Skeletal muscle tissue (tissue), 4 donors: ENCODE results near the gene MRTFA. TPM values are rescaled to one million over a fixed set of nuclear protein-coding genes. Genes with fewer than 3 reads are reported as not detected.
A peak's percentile ranks its signal among the peaks of the same experiment; 100 is the strongest.

Experiments
- H3K27ac ChIP-seq: one replicate; pipeline ENCODE4 v1.7.0; 2013; ENCODE audit warnings: mild to moderate bottlenecking, low read depth, low read length, inconsistent platforms
- H3K27me3 ChIP-seq, 3 donors: one replicate each; pipeline ENCODE4 v1.7.0; 2013; ENCODE audit warnings: low read length in 3 of 3; ENCODE audit not compliant: control insufficient read depth in 3 of 3, insufficient read depth in 3 of 3
- H3K36me3 ChIP-seq, 3 donors: one replicate each; pipeline ENCODE4 v1.7.0; 2013; ENCODE audit warnings: low read length in 3 of 3; ENCODE audit not compliant: control insufficient read depth in 3 of 3, insufficient read depth in 3 of 3
- H3K4me1 ChIP-seq, 3 donors: one replicate each; pipeline ENCODE4 v1.7.0; 2013; ENCODE audit warnings: low read length in 3 of 3, mild to moderate bottlenecking in 3 of 3; ENCODE audit not compliant: control insufficient read depth in 3 of 3, insufficient read depth in 3 of 3
- H3K4me3 ChIP-seq, 3 donors: one replicate each; pipeline ENCODE4 v1.7.0; 2013; ENCODE audit warnings: low read length in 3 of 3
- H3K9ac ChIP-seq, 3 donors: one replicate each; pipeline ENCODE4 v1.7.0; 2013; ENCODE audit warnings: low read length in 3 of 3, mild to moderate bottlenecking in 3 of 3, moderate library complexity in 2 of 3, low read depth in 1 of 3
- H3K9me3 ChIP-seq, 3 donors: one replicate each; pipeline ENCODE4 v1.7.0; 2013; ENCODE audit warnings: low read length in 3 of 3; ENCODE audit not compliant: control insufficient read depth in 3 of 3
- total RNA-seq: library from RNA; depleted of rRNA; stranded (reverse); fragments of >200 nt; gene quantifications from one replicate; pipeline ENCODE4 v1.2.3, GENCODE V29; 2014
- donor health status: Osteomylitis.

The MRTFA gene
- total RNA-seq = 25.6 TPM

GRCh38 chr22:40636380-40637182, at the start of gene MRTFA:
Gene MRTFA, minus strand, starts transcription at chr22:40636719.
- H3K27ac ChIP-seq = peak within 1 kb of the TSS; percentile 97
- H3K9ac ChIP-seq = peak within 1 kb of the TSS; percentile 96 to 99 (median 97)
- no peaks in the 10 kb centered on the region for H3K9me3 ChIP-seq
- H3K4me1 ChIP-seq = peaks cover 17 to 25% (median 23%) of the 10 kb centered on the region in 3 donors
- H3K4me3 ChIP-seq = peak within 1 kb of the TSS; percentile 96 to 97 (median 96)
- H3K27me3 ChIP-seq = no peaks in the 10 kb centered on the region
- H3K36me3 ChIP-seq = no peaks in the 10 kb centered on the region

DNA sequence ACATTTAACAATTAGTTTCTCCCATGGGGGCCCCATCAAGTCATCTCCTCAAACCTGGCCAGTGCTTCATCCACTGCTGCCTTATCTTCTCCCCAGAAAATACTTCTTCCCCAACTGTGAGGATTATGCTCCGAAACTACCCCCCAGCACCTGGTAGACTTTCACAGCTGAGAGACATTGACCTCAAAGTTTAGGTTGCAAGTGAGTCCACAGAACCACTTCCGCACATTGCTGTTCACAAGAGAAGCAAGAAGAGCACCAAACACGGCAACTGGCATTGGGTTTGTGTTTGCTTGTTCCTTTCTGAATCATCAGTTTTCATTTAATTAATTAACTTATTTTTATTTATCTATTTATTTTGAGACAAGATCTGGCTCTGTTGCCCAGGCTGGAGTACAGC, 48.9 kb upstream of the MRTFA start:
- Histone ChIP-seq H3K9me3 (no peaks in the 10 kb centered on the region), H3K36me3 (no peaks in the 10 kb centered on the region), H3K4me1 (peaks cover 0 to 8% (median 0%) of the 10 kb centered on the region in 3 donors), H3K27ac (no peak overlapping the region), H3K4me3 (no peak overlapping the region), H3K9ac (no peak overlapping the region), H3K27me3 (peaks cover 0 to 15% (median 9%) of the 10 kb centered on the region in 3 donors)

DNA sequence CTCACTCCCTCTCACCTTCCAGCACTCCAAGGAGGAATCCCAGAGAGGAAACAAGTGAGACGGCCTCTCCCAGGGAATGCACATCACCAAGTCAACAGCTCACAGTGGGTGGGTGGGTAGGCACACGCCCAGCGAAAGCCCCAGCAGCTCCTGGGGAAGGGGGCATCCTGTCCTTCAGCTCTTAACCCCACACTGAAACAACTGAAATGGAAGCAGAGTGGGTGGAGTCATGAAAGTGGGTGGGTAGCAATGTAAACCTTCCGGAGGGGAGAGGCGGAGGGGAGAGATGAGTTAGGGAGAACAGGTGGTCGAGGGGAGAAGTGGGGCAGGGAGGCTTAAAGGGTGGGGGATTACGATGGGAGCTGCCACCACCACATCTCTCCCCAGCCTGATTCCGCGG, 48.2 kb upstream of the MRTFA start:
- Histone ChIP-seq H3K9ac (no peak overlapping the region), H3K4me3 (no peak overlapping the region), H3K27ac (no peak overlapping the region), H3K27me3 (peaks cover 3 to 22% (median 16%) of the 10 kb centered on the region in 3 donors), H3K9me3 (no peaks in the 10 kb centered on the region), H3K36me3 (no peaks in the 10 kb centered on the region), H3K4me1 (peaks cover 3 to 12% (median 4%) of the 10 kb centered on the region in 3 donors)

GRCh38 chr22:40681451-40681850, 44.9 kb upstream of the MRTFA start:
- H3K9ac ChIP-seq = no peak overlapping the region
- H3K27me3 ChIP-seq = peaks cover 11 to 34% (median 27%) of the 10 kb centered on the region in 3 donors
- no peak overlapping the region for H3K27ac ChIP-seq
- H3K9me3 ChIP-seq = no peaks in the 10 kb centered on the region
- H3K36me3 ChIP-seq = no peaks in the 10 kb centered on the region
- H3K4me3 ChIP-seq = no peak overlapping the region
- H3K4me1 ChIP-seq = peaks cover 15 to 23% (median 16%) of the 10 kb centered on the region in 3 donors

DNA sequence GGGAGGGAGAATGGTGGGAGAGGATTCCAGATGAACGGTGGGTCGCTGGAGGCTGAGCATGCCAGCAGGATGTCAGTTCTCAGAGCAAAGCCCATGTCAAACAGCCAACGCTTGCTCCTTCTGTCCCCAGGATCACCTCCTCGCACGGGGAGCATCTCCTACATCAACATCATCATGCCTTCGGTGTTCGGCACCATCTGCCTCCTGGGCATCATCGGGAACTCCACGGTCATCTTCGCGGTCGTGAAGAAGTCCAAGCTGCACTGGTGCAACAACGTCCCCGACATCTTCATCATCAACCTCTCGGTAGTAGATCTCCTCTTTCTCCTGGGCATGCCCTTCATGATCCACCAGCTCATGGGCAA, 44.3 kb upstream of the MRTFA start:
- no peak overlapping the region for H3K4me3 ChIP-seq
- peaks cover 11 to 34% (median 27%) of the 10 kb centered on the region in 3 donors for H3K27me3 ChIP-seq
- no peak overlapping the region for H3K27ac ChIP-seq
- no peaks in the 10 kb centered on the region for H3K9me3 ChIP-seq
- peak overlapping the region in 1 of 3 donors; percentile 40 for H3K9ac ChIP-seq
- H3K36me3 ChIP-seq = no peaks in the 10 kb centered on the region
- peaks cover 15 to 23% (median 16%) of the 10 kb centered on the region in 3 donors for H3K4me1 ChIP-seq

- Histone ChIP-seq H3K36me3 (no peaks in the 10 kb centered on the region), H3K9me3 (no peaks in the 10 kb centered on the region), H3K4me1 (peaks cover 15 to 23% (median 16%) of the 10 kb centered on the region in 3 donors), H3K9ac (peak overlapping the region in 2 of 3 donors; percentile 23 to 40), H3K27ac (peak overlapping the region; percentile 44), H3K27me3 (peaks cover 11 to 32% (median 27%) of the 10 kb centered on the region in 3 donors), H3K4me3 (peak overlapping the region in 1 of 3 donors; percentile 52)
Measured at GRCh38 chr22:40679964-40680818, 43.7 kb upstream of the MRTFA start.

DNA sequence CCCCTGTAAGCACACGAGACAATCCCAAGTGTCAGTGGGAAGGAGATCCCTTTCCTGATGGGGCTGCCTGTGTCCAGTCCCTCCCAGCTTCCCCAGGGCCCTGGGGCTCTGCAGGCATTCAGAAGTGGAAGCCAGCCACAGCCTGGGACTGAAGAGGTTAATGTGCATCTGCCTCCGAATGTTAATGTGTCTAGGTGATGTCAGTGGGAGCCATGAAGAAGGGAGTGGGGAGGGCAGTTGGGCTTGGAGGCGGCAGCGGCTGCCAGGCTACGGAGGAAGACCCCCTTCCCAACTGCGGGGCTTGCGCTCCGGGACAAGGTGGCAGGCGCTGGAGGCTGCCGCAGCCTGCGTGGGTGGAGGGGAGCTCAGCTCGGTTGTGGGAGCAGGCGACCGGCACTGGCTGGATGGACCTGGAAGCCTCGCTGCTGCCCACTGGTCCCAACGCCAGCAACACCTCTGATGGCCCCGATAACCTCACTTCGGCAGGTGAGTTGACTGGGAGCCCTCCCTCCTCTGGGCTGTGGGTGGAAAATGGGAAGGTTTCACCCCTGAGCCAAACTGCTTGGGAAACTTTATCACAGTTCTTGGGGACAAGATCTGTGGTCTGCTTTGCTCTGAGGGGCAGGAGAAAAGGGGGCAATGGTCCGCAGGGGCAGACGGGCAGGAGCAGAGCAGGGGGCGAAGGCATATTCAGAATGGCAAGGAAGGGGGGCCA, 42.9 kb upstream of the MRTFA start, which contains the start of gene MCHR1:
Gene MCHR1 (plus strand): TSS at position 236 of the 715 bp plus-strand sequence. CDS start 169 bp downstream, at position 405.
- Histone ChIP-seq H3K4me3 (peak within 1 kb of the TSS; percentile 52 to 60 (median 53)), H3K36me3 (no peaks in the 10 kb centered on the region), H3K27me3 (peaks cover 11 to 29% (median 27%) of the 10 kb centered on the region in 3 donors), H3K9me3 (no peaks in the 10 kb centered on the region), H3K9ac (peak within 1 kb of the TSS; percentile 21 to 57 (median 23)), H3K4me1 (peaks cover 15 to 23% (median 16%) of the 10 kb centered on the region in 3 donors), H3K27ac (peak within 1 kb of the TSS; percentile 44)

DNA sequence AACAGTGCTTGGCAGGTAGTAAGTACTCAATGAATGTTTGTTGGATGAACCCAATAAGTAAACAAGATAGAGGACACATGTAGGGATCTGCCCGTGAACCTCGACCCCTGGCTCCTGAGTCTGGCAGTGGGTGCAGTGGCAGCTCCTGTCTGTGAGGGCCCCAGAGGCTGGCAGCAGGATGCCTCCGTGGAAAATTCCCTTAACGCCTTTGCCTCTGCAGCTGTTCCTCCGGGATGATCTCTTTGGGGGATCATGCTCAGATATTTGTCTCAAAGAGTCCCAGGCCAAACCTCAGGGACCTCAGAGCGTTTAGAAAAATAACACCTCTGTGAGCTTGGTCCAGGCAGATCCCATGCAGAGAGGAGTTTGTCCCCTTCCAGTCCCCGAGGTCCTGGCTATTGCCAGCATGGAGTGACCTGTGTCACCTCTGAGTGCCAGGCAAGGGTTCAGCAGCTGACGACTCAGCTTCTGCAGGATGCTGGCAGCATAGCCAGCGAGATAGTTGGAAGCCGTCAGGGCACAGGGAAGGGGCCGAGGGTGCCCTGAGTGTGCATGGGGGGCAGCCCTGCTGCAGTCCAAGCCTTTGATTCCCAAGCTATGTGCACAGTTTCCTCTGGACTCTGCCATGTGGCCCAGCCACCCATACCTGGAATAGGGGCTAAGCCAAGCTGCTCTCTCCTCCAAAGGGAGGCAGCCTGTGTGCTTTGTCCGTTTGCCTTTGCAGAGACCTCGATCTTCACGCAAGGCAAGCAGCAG, 42.2 kb upstream of the MRTFA start:
- peaks cover 15 to 25% (median 16%) of the 10 kb centered on the region in 3 donors for H3K4me1 ChIP-seq
- peaks cover 11 to 29% (median 27%) of the 10 kb centered on the region in 3 donors for H3K27me3 ChIP-seq
- H3K36me3 ChIP-seq = no peaks in the 10 kb centered on the region
- no peaks in the 10 kb centered on the region for H3K9me3 ChIP-seq
- peak overlapping the region; percentile 52 to 60 (median 53) for H3K4me3 ChIP-seq
- peak overlapping the region in 2 of 3 donors; percentile 21 to 57 for H3K9ac ChIP-seq
- H3K27ac ChIP-seq = no peak overlapping the region

- H3K9me3 ChIP-seq = no peaks in the 10 kb centered on the region
- peaks cover 11 to 29% (median 27%) of the 10 kb centered on the region in 3 donors for H3K27me3 ChIP-seq
- no peak overlapping the region for H3K9ac ChIP-seq
- H3K36me3 ChIP-seq = no peaks in the 10 kb centered on the region
- peaks cover 15 to 27% (median 16%) of the 10 kb centered on the region in 3 donors for H3K4me1 ChIP-seq
- H3K4me3 ChIP-seq = no peak overlapping the region
- no peak overlapping the region for H3K27ac ChIP-seq
Measured at GRCh38 chr22:40676644-40677043, 40.1 kb upstream of the MRTFA start.
